K562 (cell line): ENCODE results near the gene RER1. TPM values are rescaled to one million over a fixed set of nuclear protein-coding genes. Genes with fewer than 3 reads are reported as not detected.

Experiments
- FOXP1 ChIP-seq: sonication (generic); formaldehyde crosslinking; IDR thresholded peaks from 2 replicates; pipeline ENCODE4 v1.8.0; 2022; ENCODE audit warnings: mild to moderate bottlenecking, missing genetic modification reagents
- HDGF ChIP-seq: fragments of 450-650 bp; IDR thresholded peaks from 2 replicates; pipeline ENCODE4 v1.6.1; 2016
- HMGN3 ChIP-seq: IDR thresholded peaks from 2 replicates; pipeline ENCODE4 v1.6.1; 2011; ENCODE audit warnings: borderline replicate concordance, low read depth, mild to moderate bottlenecking, mixed read lengths, low read length; ENCODE audit not compliant: insufficient read length; ENCODE audit errors: extremely low read depth
- HNRNPLL ChIP-seq: fragments of 200-400 bp; formaldehyde crosslinking; IDR thresholded peaks from 2 replicates; pipeline ENCODE4 v1.6.1; 2017; ENCODE audit warnings: low read length, low read depth, mild to moderate bottlenecking; ENCODE audit not compliant: poor library complexity, severe bottlenecking
- MEF2D ChIP-seq: conservative IDR thresholded peaks from 2 replicates; pipeline ENCODE4 v1.6.1; 2016; ENCODE audit warnings: low read depth, missing genetic modification characterization, missing compliant biosample characterization
- POLR2B ChIP-seq: fragments of 450-650 bp; IDR thresholded peaks from 2 replicates; pipeline ENCODE4 v1.6.1; 2018; ENCODE audit warnings: low read depth; ENCODE audit not compliant: partially characterized antibody
- SETDB1 ChIP-seq: IDR thresholded peaks from one replicate; pipeline ENCODE4 v1.6.1; 2012; ENCODE audit warnings: low read length, control low read depth, inconsistent platforms
- SREBF1 ChIP-seq: fragments of 150-350 bp; IDR thresholded peaks from 2 replicates; pipeline ENCODE4 v1.6.1; 2014; ENCODE audit warnings: antibody characterized with exemption, low read depth, low read length, borderline replicate concordance
- TCF3 ChIP-seq: sonication (generic); formaldehyde crosslinking; IDR thresholded peaks from 2 replicates; pipeline ENCODE4 v1.4.0; 2020; ENCODE audit warnings: mild to moderate bottlenecking, missing genetic modification reagents
- WHSC1 ChIP-seq: IDR thresholded peaks from one replicate; pipeline ENCODE4 v1.6.1; 2012; ENCODE audit warnings: low read length, control low read depth, inconsistent platforms
- ZNF175 ChIP-seq: fragments of 200-800 bp; sonication (Bioruptor generic); IDR thresholded peaks from 2 replicates; pipeline ENCODE4 v1.6.1; 2016; ENCODE audit warnings: low read depth, mild to moderate bottlenecking, missing genetic modification characterization, missing compliant biosample characterization
- ZNF41 ChIP-seq: fragments of 250-450 bp; sonication (Bioruptor Pico); conservative IDR thresholded peaks from 2 replicates; pipeline ENCODE4 v1.4.0; 2020; ENCODE audit warnings: mild to moderate bottlenecking
- ZNF436 ChIP-seq: fragments of 250-450, 450-650 bp; sonication (Bioruptor Pico); formaldehyde crosslinking; IDR thresholded peaks from 2 replicates; pipeline ENCODE4 v1.7.0; 2020; ENCODE audit warnings: mild to moderate bottlenecking
- polyA plus RNA-seq, 8 experiments: library from polyadenylated mRNA; depleted of rRNA in 4 of 8; stranded (reverse) in 5 of 8; unstranded in 3 of 8; fragments of >200 nt; fragmentation: Nextera tagmentation in 2 of 8; fragmentation: Illumina TruSeq in 1 of 8; extraction: Ambion mirVana in 2 of 8; extraction: Trizol in 1 of 8; gene quantifications; 2 replicates each; pipeline versions ENCODE4 v1.2.1 to v1.2.3, GENCODE V29; 2011 to 2014; ENCODE audit warnings: inconsistent platforms in 1 of 8, missing spikeins in 1 of 8
- total RNA-seq, 7 experiments: library from RNA; depleted of rRNA in 6 of 7; stranded (reverse); fragments of >200 nt in 6 of 7; fragmentation: Illumina TruSeq in 2 of 7; extraction: Trizol in 2 of 7; gene quantifications; 2 replicates each; pipeline versions ENCODE4 v1.2.1 to v1.2.3, GENCODE V29; 2011 to 2021; ENCODE audit warnings: low replicate concordance in 1 of 7
- TF ChIP-seq, protein P1 (sequence below), 3 experiments: fragments of 200-800 bp in 1 of 3; sonication (Bioruptor generic) in 1 of 3; sonication (generic) in 1 of 3; formaldehyde crosslinking in 1 of 3; IDR thresholded peaks; 2 replicates each; pipeline versions ENCODE4 v1.6.1 to v1.8.0; 2016 to 2022; ENCODE audit warnings: mild to moderate bottlenecking in 2 of 3, missing compliant biosample characterization in 2 of 3, missing genetic modification characterization in 2 of 3, missing genetic modification reagents in 1 of 3
- TF ChIP-seq, protein P2 (sequence below): fragments of 250-450 bp; sonication (Bioruptor Pico); IDR thresholded peaks from 2 replicates; pipeline ENCODE4 v1.8.0; 2021; ENCODE audit warnings: mild to moderate bottlenecking, moderate library complexity
- TF ChIP-seq, protein P3 (sequence below): IDR thresholded peaks from 2 replicates; pipeline ENCODE4 v1.6.1; 2016; ENCODE audit warnings: missing genetic modification characterization, missing compliant biosample characterization
- TF ChIP-seq, protein P4 (sequence below): sonication (generic); formaldehyde crosslinking; IDR thresholded peaks from 2 replicates; pipeline ENCODE4 v1.8.1; 2023; ENCODE audit warnings: mild to moderate bottlenecking, missing genetic modification reagents, moderate library complexity
- TF ChIP-seq, protein P5 (sequence below): sonication (generic); formaldehyde crosslinking; IDR thresholded peaks from 2 replicates; pipeline ENCODE4 v1.5.0; 2020; ENCODE audit warnings: missing genetic modification reagents
- TF ChIP-seq, protein P6 (sequence below): fragments of 250-450 bp; sonication (Bioruptor Pico); IDR thresholded peaks from 2 replicates; pipeline ENCODE4 v1.5.0; 2020; ENCODE audit warnings: mild to moderate bottlenecking, borderline replicate concordance

The RER1 gene
- total and polyA plus RNA-seq, 9 of the 15 experiments (the other 6 are each of a cell fraction or from before 2014, with no cell fraction given) = 19.6 to 354 (median 183) TPM

DNA sequence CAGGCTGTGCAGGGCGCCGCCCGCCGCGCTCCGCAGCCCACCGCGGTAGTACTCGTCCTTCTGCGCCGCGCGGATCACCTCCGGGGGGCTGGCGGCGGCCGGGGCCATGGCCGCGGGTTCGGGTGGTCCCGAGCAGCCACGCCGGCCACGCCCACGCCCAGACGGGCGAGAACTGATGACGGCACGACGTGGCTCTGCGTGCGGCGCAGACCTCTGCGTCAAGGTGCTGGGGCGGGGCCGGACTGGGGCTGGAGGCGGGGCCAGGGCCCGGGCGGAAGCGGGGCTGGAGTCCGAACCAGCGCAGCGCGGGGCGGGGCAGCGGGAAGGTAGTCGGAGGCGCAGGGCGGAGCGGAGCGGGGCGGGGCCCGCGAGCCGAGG is 20.7 kb downstream of the RER1 start, which contains the start of gene PEX10 (continued):
- TF ChIP-seq, protein P1, sequence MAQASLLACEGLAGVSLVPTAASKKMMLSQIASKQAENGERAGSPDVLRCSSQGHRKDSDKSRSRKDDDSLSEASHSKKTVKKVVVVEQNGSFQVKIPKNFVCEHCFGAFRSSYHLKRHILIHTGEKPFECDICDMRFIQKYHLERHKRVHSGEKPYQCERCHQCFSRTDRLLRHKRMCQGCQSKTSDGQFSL (CRISPR knock-in tag; IDR thresholded peaks at IDR 0.05) = peak; percentile 53; the same call in 1 of the 2 replicates
- TF ChIP-seq, protein P1 (tag; IDR thresholded peaks at IDR 0.05) = no peak
- TF ChIP-seq ZNF175 (CRISPR knock-in tag) (no peak), TCF3 (no peak), MEF2D (tag) (no peak), ZNF436 (no peak), HDGF (no peak), FOXP1 (CRISPR knock-in tag) (no peak), HMGN3 (peak; percentile 72), SETDB1 (no peak), POLR2B (no peak), WHSC1 (no peak), ZNF41 (CRISPR knock-in tag) (no peak), SREBF1 (no peak), HNRNPLL (peak; percentile 38)
- TF ChIP-seq, protein P2, sequence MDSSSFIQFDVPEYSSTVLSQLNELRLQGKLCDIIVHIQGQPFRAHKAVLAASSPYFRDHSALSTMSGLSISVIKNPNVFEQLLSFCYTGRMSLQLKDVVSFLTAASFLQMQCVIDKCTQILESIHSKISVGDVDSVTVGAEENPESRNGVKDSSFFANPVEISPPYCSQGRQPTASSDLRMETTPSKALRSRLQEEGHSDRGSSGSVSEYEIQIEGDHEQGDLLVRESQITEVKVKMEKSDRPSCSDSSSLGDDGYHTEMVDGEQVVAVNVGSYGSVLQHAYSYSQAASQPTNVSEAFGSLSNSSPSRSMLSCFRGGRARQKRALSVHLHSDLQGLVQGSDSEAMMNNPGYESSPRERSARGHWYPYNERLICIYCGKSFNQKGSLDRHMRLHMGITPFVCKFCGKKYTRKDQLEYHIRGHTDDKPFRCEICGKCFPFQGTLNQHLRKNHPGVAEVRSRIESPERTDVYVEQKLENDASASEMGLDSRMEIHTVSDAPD = no peak
- TF ChIP-seq, protein P3, sequence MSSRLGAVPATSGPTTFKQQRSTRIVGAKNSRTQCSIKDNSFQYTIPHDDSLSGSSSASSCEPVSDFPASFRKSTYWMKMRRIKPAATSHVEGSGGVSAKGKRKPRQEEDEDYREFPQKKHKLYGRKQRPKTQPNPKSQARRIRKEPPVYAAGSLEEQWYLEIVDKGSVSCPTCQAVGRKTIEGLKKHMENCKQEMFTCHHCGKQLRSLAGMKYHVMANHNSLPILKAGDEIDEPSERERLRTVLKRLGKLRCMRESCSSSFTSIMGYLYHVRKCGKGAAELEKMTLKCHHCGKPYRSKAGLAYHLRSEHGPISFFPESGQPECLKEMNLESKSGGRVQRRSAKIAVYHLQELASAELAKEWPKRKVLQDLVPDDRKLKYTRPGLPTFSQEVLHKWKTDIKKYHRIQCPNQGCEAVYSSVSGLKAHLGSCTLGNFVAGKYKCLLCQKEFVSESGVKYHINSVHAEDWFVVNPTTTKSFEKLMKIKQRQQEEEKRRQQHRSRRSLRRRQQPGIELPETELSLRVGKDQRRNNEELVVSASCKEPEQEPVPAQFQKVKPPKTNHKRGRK (tag) = no peak
- TF ChIP-seq, protein P4, sequence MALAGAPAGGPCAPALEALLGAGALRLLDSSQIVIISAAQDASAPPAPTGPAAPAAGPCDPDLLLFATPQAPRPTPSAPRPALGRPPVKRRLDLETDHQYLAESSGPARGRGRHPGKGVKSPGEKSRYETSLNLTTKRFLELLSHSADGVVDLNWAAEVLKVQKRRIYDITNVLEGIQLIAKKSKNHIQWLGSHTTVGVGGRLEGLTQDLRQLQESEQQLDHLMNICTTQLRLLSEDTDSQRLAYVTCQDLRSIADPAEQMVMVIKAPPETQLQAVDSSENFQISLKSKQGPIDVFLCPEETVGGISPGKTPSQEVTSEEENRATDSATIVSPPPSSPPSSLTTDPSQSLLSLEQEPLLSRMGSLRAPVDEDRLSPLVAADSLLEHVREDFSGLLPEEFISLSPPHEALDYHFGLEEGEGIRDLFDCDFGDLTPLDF (CRISPR knock-in tag) = no peak
- TF ChIP-seq, protein P5, sequence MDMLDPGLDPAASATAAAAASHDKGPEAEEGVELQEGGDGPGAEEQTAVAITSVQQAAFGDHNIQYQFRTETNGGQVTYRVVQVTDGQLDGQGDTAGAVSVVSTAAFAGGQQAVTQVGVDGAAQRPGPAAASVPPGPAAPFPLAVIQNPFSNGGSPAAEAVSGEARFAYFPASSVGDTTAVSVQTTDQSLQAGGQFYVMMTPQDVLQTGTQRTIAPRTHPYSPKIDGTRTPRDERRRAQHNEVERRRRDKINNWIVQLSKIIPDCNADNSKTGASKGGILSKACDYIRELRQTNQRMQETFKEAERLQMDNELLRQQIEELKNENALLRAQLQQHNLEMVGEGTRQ (CRISPR knock-in tag) = no peak
- TF ChIP-seq, protein P6, sequence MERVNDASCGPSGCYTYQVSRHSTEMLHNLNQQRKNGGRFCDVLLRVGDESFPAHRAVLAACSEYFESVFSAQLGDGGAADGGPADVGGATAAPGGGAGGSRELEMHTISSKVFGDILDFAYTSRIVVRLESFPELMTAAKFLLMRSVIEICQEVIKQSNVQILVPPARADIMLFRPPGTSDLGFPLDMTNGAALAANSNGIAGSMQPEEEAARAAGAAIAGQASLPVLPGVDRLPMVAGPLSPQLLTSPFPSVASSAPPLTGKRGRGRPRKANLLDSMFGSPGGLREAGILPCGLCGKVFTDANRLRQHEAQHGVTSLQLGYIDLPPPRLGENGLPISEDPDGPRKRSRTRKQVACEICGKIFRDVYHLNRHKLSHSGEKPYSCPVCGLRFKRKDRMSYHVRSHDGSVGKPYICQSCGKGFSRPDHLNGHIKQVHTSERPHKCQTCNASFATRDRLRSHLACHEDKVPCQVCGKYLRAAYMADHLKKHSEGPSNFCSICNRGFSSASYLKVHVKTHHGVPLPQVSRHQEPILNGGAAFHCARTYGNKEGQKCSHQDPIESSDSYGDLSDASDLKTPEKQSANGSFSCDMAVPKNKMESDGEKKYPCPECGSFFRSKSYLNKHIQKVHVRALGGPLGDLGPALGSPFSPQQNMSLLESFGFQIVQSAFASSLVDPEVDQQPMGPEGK (CRISPR knock-in tag) = no peak
